Measurements from ENCODE around the gene CHST11.
"Not testable (repeated sequence)": the region's sequence is repeated elsewhere in the genome, so short reads cannot be mapped to it uniquely, and the experiment has no call there.

CHST11 gene

GRCh38 chr12:104557488-104558195 lies 100.9 kb downstream of the CHST11 start:
- TF ChIP-seq CTCF (conservative IDR thresholded peaks at IDR 0.05; ENCODE audit: low read length) = no peak
- no peak for DNase-seq (ENCODE audit: low read depth)
- H3K4me3 ChIP-seq (ENCODE audit: low read length) = no peak overlapping the region

DNA sequence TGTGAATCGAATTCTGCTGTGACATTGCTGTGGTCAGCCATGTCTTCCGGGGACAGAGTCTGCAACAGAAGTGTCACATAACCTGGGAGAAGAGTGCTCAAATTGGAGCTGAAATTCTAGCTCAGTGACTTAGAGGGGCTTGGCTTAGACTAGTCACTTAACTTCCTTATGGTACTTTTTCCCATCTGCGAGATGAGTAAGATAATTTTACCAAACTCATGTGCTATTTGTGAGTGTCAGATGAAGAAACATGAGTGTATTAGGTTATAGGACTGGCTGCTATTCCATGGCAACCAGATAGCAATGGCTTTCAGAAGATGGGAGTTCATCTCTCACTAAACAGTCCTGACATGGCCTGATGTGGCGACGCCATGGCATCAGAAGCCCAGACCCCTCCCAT lies 104.1 kb downstream of the CHST11 start:
- DNase-seq (ENCODE audit: low read depth) = no peak
- no peak for TF ChIP-seq CTCF (conservative IDR thresholded peaks at IDR 0.05; ENCODE audit: low read length)
- H3K4me3 ChIP-seq (ENCODE audit: low read length) = no peak overlapping the region

- no peak for TF ChIP-seq CTCF (conservative IDR thresholded peaks at IDR 0.05; ENCODE audit: low read length)
- no peak overlapping the region for H3K4me3 ChIP-seq (ENCODE audit: low read length)
- no peak for DNase-seq (ENCODE audit: low read depth)
These were observed 106.0 kb downstream of the CHST11 start for GRCh38 chr12:104562763-104563162.

DNA sequence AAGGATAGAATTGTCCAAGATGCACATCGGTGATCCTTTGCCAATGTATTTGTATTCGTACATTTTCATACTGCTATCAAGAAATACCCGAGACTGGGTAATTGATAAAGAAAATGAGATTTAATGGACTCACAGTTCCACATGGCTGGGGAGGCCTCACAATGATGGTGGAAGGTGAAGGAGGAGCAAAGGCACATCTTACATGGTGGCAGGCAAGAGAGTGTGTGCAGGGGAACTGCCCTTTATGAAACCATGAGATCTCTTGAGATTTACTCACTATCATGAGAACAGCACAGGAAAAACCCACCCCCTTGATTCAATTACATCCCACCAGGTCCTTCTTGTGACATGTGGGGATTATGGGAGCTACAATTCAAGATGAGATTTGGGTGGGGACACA lies 107.9 kb downstream of the CHST11 start:
- not testable (repeated sequence) for DNase-seq (ENCODE audit: low read depth)

DNA sequence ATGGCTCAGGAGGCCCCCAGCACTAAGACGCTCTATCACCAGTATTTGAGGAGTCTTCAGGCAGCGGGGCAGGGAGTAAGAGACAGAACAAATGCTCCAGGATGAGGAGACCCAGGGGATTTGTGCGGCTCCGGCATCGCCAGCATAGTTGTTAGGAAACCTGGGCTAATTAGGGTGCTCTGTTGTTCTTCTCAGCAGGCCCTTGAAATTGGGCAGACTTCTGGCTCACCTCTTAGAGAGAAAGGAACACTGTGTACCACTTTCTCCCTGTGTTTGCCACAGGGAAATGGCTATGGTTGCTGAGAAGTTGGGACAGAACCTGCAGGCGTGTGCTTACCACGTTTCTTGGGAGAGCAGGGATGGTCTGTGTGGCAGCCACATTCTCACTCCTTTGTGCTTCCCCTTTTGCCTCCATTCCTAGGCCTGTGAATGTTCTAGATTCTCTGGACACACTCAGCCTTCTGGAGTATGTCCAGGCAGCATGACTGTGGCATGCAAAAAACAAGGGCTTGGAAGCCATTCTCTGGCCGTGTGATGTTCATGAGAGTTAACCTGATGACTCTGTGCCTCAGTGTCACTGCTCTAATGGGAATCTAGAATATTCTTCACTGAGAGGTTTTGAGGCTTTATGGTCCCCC lies 109.0 kb downstream of the CHST11 start:
- no peak overlapping the region for H3K4me3 ChIP-seq (ENCODE audit: low read length)
- DNase-seq (ENCODE audit: low read depth) = peak; percentile 78
- no peak for TF ChIP-seq CTCF (conservative IDR thresholded peaks at IDR 0.05; ENCODE audit: low read length)

More for the DNA sequence above, 107.9 kb downstream of the CHST11 start:
- not testable (repeated sequence) for H3K4me3 ChIP-seq (ENCODE audit: low read length)

DNA sequence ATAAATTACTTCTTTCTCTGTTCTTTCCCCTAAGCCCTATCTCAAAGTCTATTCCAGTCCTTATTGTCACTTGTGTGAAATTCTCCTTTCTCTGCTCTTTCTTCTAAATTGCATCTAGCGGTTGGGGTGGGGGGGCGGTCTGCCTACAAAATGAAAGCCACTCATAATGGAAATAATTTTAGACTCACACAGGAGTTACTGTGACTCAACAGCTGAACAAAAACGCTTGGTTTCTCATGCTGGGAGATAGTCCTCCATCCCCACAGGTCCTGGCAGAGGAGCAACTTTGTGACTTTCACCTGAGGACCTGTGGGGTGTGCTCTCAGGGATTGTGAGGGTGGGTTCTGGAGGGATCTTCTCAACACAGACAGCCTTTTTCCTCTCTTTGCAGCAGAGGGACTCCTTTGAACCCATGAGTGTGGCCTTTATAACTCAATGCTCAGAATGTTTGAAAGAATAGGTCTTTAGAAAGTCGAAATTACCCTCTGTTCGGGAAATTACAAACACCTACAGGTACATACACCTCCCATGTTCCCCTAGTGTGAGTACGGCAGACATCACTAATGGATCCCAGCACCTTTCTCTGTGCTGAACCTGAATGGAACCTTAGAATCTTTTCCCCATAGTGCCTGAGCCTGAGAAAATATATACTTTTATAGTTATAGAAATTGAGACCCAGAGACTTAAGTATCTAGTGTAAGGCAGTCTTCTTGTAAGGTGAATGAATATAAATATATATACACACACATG lies 109.7 kb downstream of the CHST11 start:
- TF ChIP-seq CTCF (conservative IDR thresholded peaks at IDR 0.05; ENCODE audit: low read length) = no peak
- DNase-seq (ENCODE audit: low read depth) = no peak
- no peak overlapping the region for H3K4me3 ChIP-seq (ENCODE audit: low read length)

DNA sequence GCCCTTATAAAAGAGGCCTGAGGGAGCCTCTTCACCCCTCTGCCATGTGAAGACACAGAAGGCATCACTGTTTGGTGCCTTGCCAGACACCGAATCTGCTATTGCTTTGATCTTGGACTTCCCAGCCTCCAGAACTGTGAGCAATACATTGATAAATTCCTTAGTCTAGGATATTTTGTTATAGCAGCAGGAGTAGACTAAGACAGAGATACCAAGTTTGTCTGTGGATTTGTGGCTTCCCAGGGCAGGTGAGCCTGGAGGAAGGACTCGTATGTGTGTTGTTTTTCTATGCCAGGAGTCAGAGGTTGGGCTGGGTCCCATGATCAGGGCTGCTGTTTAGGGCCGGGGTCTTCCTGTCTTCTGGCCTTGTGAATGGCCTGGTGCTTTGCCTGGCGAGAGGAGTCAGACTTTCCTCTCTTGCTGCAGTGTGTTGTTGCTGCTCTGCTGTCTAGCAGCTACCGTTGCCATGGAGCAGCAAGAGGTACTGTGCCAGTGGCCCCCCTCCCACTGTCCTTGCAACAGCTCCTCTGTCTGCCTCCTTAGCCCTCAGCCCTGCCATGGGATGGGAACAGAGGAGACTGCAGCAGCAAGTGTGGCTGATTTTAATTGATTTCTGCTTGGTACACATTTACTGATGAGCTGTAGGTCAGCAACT lies 111.2 kb downstream of the CHST11 start:
- DNase-seq (ENCODE audit: low read depth) = no peak
- TF ChIP-seq CTCF (conservative IDR thresholded peaks at IDR 0.05; ENCODE audit: low read length) = no peak
- no peak overlapping the region for H3K4me3 ChIP-seq (ENCODE audit: low read length)

Data from AG10803 (cell line).